ENCODE data around the gene JAG2. TPM values are rescaled to one million over a fixed set of nuclear protein-coding genes. Genes with fewer than 3 reads are reported as not detected.

The JAG2 gene
- total RNA-seq, 1 experiment from 2014 or later = 85.9 TPM

GRCh38 chr14:105143451-105144025 lies 25.0 kb downstream of the JAG2 start:
- POLR2A ChIA-PET = no interaction called here
- intact Hi-C loops (cut with micrococcal nuclease) = no loop called here
- no peak for DNase-seq (ENCODE audit: low read depth, low spot score)

GRCh38 chr14:105142651-105143450 lies 25.7 kb downstream of the JAG2 start:
- BruUV-seq (replicated peaks) = no TSS peak
- ChIA-PET POLR2A (no interaction called here), CTCF (no interaction called here), RAD21 (ENCODE audit: low non-redundant PET in 1 of 2, low total read pairs in 2 of 2, uncharacterized antibody in 2 of 2, unreplicated experiment in 2 of 2) (no interaction called here)
- Histone ChIP-seq H4K20me1 (ENCODE audit: insufficient read depth) (no peaks in the 10 kb centered on the region), H3K36me3 (ENCODE audit: control insufficient read depth in 1 of 2, insufficient read depth in 2 of 2, low read length in 2 of 2) (peaks cover 7 to 25% of the 10 kb centered on the region in 2 experiments; a peak in 3 of 4 replicates), H3K4me3 (replicated peaks in 1 of 2; ENCODE audit: low read depth in 1 of 2, low read length in 2 of 2) (no peak overlapping the region), H2AFZ (ENCODE audit: low read depth, low read length, poor library complexity, severe bottlenecking) (no peak overlapping the region), H3K9me2 (ENCODE audit: insufficient read depth) (no peaks in the 10 kb centered on the region), H3K9me3 (ENCODE audit: control insufficient read depth in 1 of 2, insufficient read depth in 1 of 2, low read depth in 1 of 2, low read length in 2 of 2) (no peaks in the 10 kb centered on the region), H3K9ac (ENCODE audit: low read length) (no peak overlapping the region), H3K4me1 (ENCODE audit: control insufficient read depth in 1 of 2, insufficient read depth in 2 of 2, low read length in 2 of 2) (no peaks in the 10 kb centered on the region), H3K4me2 (ENCODE audit: low read length) (no peak overlapping the region), H3K27me3 (ENCODE audit: insufficient read depth, low read length) (no peaks in the 10 kb centered on the region), H3K79me2 (ENCODE audit: insufficient read depth, low read length) (no peaks in the 10 kb centered on the region), H3K27ac (ENCODE audit: low read depth, low read length) (no peak overlapping the region; the same call in 1 of the 2 replicates)
- no peak for TF ChIP-seq POLR2AphosphoS5 (IDR thresholded peaks at IDR 0.05; ENCODE audit: low read depth, low read length)
- no peak for DNase-seq (ENCODE audit: low read depth, low spot score)
- intact Hi-C loops (cut with micrococcal nuclease) = no loop called here
- no peak for ATAC-seq

More at GRCh38 chr14:105143451-105144025, 25.0 kb downstream of the JAG2 start:
- peaks cover 7 to 25% of the 10 kb centered on the region in 2 experiments; a peak in 3 of 4 replicates for H3K36me3 ChIP-seq (ENCODE audit: control insufficient read depth in 1 of 2, insufficient read depth in 2 of 2, low read length in 2 of 2)
- TF ChIP-seq SP1 (IDR thresholded peaks at IDR 0.05; ENCODE audit: low read depth) (no peak), EZH2 (IDR thresholded peaks at IDR 0.05) (no peak), CBX3 (IDR thresholded peaks at IDR 0.05; ENCODE audit: low read depth) (no peak), SRF (IDR thresholded peaks at IDR 0.05; ENCODE audit: low read depth) (no peak), YY1 (IDR thresholded peaks at IDR 0.05; ENCODE audit: extremely low read depth, insufficient replicate concordance, low read depth, low read length) (no peak), RAD21 (IDR thresholded peaks at IDR 0.05; ENCODE audit: low read depth) (no peak), SIN3A (IDR thresholded peaks at IDR 0.05; ENCODE audit: low read depth) (no peak), ZNF274 (IDR thresholded peaks at IDR 0.05; ENCODE audit: low read depth, low read length) (no peak), POLR2A (IDR thresholded peaks at IDR 0.05; ENCODE audit: borderline replicate concordance, extremely low read depth, insufficient read depth, insufficient read length) (no peak), ELF1 (IDR thresholded peaks at IDR 0.05; ENCODE audit: borderline replicate concordance, low read depth) (no peak), ZFX (IDR thresholded peaks at IDR 0.05) (no peak)
- ChIA-PET CTCF (no interaction called here), RAD21 (ENCODE audit: low non-redundant PET in 1 of 2, low total read pairs in 2 of 2, uncharacterized antibody in 2 of 2, unreplicated experiment in 2 of 2) (no interaction called here)
- no peaks in the 10 kb centered on the region for H3K79me2 ChIP-seq (ENCODE audit: insufficient read depth, low read length)
- H3K27ac ChIP-seq (ENCODE audit: low read depth, low read length) = no peak overlapping the region
- H3K4me3 ChIP-seq (replicated peaks in 1 of 2; ENCODE audit: low read depth in 1 of 2, low read length in 2 of 2) = no peak overlapping the region
- H3K9me3 ChIP-seq (ENCODE audit: control insufficient read depth in 1 of 2, insufficient read depth in 1 of 2, low read depth in 1 of 2, low read length in 2 of 2) = no peaks in the 10 kb centered on the region
- H2AFZ ChIP-seq (ENCODE audit: low read depth, low read length, poor library complexity, severe bottlenecking) = no peak overlapping the region
- H3K4me1 ChIP-seq (ENCODE audit: control insufficient read depth in 1 of 2, insufficient read depth in 2 of 2, low read length in 2 of 2) = no peaks in the 10 kb centered on the region
- H3K27me3 ChIP-seq (ENCODE audit: insufficient read depth, low read length) = no peaks in the 10 kb centered on the region
- ATAC-seq = no peak
- no peaks in the 10 kb centered on the region for H3K9me2 ChIP-seq (ENCODE audit: insufficient read depth)
- H3K9ac ChIP-seq (ENCODE audit: low read length) = no peak overlapping the region
- H3K4me2 ChIP-seq (ENCODE audit: low read length) = no peak overlapping the region
- BruUV-seq (replicated peaks) = no TSS peak
- H4K20me1 ChIP-seq (ENCODE audit: insufficient read depth) = no peaks in the 10 kb centered on the region
